ENCODE measurements around the gene TMEM92.

The TMEM92 gene

GRCh38 chr17:50274142-50274896, at the start of gene TMEM92:
Gene TMEM92, plus strand, starts transcription at chr17:50274466. Its CDS starts 36 bp downstream, at chr17:50274502.
- no peak for DNase-seq

- no peak for DNase-seq
Measured at GRCh38 chr17:50225701-50226240, 48.5 kb upstream of the TMEM92 start.

- no peak for DNase-seq
Measured at GRCh38 chr17:50234581-50234980, 39.7 kb upstream of the TMEM92 start.

GRCh38 chr17:50237901-50238300, 36.4 kb upstream of the TMEM92 start:
- no peak for DNase-seq

- DNase-seq = no peak
Measured at GRCh38 chr17:50238601-50239280, 35.5 kb upstream of the TMEM92 start.

- no peak for DNase-seq
Measured at GRCh38 chr17:50239937-50240336, 34.3 kb upstream of the TMEM92 start.

GRCh38 chr17:50240851-50241250, 33.4 kb upstream of the TMEM92 start:
- DNase-seq = no peak

GRCh38 chr17:50241431-50241830, 32.8 kb upstream of the TMEM92 start:
- DNase-seq = no peak

GRCh38 chr17:50244771-50245170, 29.5 kb upstream of the TMEM92 start:
- no peak for DNase-seq

- DNase-seq = no peak
Measured at GRCh38 chr17:50248255-50248654, 26.0 kb upstream of the TMEM92 start.

- DNase-seq = no peak
Measured at GRCh38 chr17:50252781-50253180, 21.5 kb upstream of the TMEM92 start.

- DNase-seq = no peak
Measured at GRCh38 chr17:50255766-50256635, 18.3 kb upstream of the TMEM92 start.

GRCh38 chr17:50256826-50257618, 17.2 kb upstream of the TMEM92 start:
- no peak for DNase-seq

- no peak for DNase-seq
Measured at GRCh38 chr17:50257676-50258224, 16.5 kb upstream of the TMEM92 start.

- DNase-seq = no peak
Measured at GRCh38 chr17:50258647-50259476, 15.4 kb upstream of the TMEM92 start.

- DNase-seq = no peak
Measured at GRCh38 chr17:50259477-50260324, 14.6 kb upstream of the TMEM92 start.

GRCh38 chr17:50260501-50260911, 13.8 kb upstream of the TMEM92 start:
- no peak for DNase-seq

- no peak for DNase-seq
Measured at GRCh38 chr17:50261051-50261915, 13.0 kb upstream of the TMEM92 start.
